Epithelial cell of prostate (primary cell): Measurements from ENCODE around the gene SEMA7A.
"Not testable (repeated sequence)": the region's sequence is repeated elsewhere in the genome, so short reads cannot be mapped to it uniquely, and the experiment has no call there.

Source experiments
- DNase-seq: peaks from one replicate; pipeline ENCODE4 v3.0.0-alpha.2; 2011; ENCODE audit warnings: low read depth, low spot score
- H3K27ac ChIP-seq: fragments of 450-650 bp; 2 replicates; pipeline ENCODE4 v1.5.1; 2017; ENCODE audit warnings: mild to moderate bottlenecking

SEMA7A gene

DNA sequence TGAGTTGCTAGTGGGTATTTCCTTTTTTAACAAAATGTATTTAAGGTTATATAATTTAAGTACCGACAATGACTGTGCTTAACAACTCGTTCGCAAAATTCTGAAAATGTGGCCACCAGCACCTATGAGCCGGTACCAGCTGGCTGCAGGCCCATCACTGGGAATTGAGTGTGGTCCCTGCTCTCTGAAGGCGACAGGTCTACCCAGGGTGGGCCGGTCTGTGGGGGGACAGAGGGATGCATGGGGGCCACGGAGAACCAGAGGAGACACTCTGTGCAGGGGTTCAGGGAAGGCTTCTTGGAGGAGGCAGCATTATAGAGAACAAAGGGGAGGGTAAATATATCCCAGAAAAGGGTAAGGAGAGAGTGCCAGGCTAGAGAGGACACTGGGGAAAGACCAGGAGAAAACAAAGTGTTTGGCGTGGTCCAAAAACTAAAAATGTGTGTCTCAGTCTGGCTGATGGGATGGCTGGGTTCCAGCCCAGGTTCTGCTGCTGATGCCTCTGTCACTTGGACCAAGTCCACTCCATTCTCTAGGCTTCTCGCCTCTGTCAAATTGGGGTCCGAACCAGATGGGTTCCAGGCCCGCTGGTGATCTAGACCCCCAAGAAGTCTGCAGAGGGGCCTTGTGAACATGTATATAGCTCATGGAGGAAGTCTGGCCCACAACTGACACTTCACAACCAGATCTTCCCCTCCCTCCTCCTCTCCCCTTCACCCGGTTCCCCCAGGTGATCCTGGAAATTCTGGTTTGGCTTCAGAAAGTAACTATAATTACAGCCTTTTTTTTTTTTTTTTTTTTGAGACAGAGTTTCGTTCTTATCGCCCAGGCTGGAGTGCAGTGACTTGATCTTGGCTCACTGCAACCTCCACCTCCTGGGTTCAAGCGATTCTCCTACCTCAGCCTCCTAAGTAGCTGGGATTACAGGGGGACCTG, 55.7 kb downstream of the SEMA7A start:
- H3K27ac ChIP-seq, result peak overlapping the region; percentile 12
- no peak for DNase-seq

DNA sequence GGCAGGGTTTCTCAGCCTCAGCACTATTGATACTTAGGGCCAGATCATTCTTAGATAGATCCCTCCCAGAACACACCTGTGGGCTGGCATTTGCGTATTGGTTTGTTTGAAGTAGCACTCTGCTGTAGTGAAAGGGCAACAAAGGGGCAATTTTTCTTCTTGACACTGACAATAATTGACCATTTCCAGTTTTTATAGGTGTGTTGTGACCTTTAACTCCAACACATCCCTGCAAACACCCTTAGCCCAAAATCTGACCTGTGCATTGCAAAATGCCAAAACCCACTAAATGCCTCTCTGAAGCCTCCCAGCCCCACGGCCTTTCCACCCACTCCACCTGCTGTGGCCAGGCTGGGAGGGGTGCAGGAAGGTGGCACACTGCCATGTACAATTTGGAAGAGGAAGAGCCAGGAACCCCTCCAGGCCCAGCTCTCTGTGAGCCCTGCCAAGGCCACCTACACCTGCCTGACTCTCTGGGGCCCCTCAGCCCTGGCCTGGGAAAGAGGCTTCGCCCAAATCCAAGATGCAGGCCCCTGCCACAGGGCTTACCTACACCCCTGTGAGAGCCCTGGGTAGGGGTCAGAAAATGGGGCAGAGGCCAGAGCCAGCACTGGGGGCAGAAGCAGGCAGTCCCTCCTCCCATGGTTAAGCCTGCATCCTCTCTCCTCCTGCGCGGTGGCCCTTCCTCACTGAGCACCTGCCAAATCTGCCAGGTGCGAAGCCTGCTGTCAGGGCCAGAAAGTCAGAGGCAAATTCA, 56.8 kb downstream of the SEMA7A start:
- no peak overlapping the region for H3K27ac ChIP-seq
- no peak for DNase-seq

DNA sequence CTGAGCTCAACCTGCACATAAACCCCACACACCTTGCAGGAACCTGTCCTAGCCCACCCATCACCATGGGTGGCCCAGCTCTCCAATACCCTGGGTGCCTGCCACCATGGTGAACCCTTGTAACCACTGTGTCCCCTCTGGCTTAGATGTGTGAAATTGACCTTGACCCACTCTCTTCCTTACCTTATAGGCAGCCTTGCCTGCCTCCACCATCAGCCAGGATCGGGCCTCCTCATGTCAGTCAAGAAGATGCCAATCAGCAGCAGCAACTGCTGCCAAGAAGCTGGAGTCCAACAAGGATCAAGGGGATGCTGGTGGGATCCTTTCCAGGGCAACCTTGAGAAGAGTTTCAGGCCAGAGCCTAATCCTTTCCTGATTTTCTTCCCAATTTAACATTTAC, 57.5 kb downstream of the SEMA7A start:
- DNase-seq, result no peak
- H3K27ac ChIP-seq, result no peak overlapping the region

- no peak for DNase-seq
- no peak overlapping the region for H3K27ac ChIP-seq
Measured at GRCh38 chr15:74375303-74375693, 58.5 kb downstream of the SEMA7A start.

- H3K27ac ChIP-seq, result no peak overlapping the region
- no peak for DNase-seq
Measured at GRCh38 chr15:74374648-74375302, 59.0 kb downstream of the SEMA7A start.

DNA sequence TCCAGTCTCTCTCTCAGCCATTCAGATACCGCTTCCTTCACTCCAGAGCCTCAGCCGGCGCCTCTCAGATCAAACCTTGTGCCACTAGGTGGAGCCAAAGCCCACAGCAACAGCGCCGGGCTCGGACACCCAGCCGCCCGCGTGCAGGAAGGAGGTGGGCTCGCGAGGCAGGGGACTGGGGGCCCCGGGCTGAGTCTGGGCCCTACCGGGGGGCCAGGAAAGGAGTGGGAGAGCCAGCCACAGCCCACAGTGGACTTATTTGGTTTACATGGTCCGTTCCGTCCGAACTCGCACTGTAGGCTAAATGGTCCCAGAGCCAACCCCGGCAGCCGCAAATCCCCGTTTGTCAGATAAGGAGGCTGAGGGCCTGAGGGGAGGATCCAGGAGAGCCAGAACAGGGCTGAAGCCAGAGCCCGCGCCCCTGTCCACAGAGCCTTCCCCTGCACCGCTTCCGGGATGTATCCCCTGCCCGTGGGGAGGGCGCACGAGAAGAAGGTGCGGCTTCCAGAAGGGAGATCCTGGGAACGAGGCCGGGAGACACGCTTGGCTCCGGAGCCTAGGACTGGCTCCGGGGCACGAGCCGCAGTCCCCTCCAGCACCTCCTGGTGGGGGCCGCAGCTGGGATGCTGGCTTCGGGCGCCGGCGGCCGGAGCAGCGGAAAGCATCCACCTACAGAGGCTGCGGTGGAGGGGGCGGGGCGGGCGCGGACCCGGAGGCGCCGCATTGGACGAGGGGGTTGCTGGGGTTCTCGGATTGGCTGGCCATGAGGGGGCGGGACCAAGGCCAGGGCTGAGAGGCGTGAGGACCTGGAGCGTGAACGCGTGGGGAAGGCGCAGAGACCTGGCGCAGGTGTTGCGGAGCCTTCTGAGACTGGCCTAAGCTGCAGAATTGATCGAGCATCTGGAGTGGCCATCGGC, 59.8 kb downstream of the SEMA7A start:
- H3K27ac ChIP-seq, result no peak overlapping the region
- peak; percentile 68 for DNase-seq

DNA sequence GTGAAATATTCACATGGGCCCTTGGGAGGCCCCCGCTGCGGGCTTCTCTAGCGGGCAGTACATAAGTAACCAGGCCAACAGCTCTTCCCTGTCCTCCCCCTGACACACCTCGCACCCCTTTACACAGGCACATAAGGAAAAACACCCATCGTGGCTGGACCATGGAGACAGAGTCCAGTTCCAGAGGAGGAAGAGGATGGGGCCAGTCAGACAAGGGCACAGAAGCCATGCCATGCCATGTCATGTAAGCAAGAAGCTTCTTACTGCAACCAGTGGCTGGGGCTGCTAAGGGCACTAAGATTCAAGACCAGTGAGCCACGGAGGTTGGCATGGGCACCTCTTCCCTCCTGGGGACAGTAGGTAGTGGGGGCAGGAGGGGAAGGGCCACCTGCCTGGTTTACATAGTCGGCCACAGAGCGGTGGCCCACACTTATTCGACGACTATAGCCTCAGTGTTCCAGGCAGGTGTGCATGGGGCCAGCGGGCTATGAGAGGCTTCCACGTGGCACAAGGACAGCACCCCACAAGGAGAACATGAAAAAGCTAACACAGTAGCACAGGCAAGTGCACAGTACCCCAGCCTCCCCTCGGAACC, 60.6 kb downstream of the SEMA7A start:
- no peak overlapping the region for H3K27ac ChIP-seq
- DNase-seq, result no peak

GRCh38 chr15:74370471-74370870, 63.3 kb downstream of the SEMA7A start:
- H3K27ac ChIP-seq, result no peak overlapping the region
- no peak for DNase-seq

DNA sequence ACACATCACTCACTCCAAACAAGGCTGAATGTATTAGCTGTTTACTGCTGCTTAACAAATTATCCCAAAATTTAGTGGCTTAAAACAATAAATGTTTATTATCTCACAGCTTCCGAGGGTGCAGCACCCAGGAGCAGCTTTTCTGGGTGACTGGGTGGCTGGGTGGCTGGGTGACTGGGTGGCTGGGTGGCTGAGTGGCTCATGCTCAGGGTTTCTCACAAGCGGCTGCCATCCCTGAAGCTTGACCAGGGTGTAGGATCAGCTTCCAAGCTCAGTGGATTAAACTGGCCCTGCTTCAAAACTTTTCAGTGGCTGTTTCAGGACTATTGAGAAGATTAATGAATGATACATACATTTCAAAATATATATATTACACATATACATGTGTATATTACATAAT, 64.0 kb downstream of the SEMA7A start:
- no peak overlapping the region for H3K27ac ChIP-seq
- DNase-seq, result no peak

DNA sequence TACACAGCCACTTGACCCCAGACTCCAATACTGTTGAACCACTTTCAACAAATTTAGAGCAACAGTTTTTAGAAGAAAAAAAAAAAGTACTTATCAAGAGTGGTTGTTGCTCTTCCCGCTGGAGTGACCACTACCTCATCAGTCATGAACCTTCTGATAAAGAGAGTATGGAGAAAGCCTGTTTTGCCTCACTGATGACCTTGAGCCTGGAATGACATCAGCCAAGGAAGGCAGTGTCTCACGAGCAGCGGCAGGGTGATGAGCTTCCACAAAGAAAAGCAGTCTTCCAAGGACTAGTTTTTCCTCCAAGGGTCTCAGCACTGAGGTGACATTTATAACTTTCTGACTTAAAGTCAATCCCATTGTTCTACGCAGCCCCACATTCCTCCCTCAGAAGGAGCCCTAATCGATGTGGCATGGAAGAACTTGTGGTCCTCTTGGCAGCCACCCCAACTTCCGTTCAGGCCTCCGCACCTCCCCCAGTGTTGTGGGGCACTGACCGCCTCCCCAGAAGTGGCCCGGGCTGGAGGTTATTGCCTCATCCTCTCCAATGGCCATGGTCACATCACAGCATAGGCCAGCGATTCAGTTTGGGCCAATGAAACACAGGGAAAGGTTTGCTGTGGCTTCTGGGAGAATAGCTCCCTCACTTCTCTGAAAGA, 64.5 kb downstream of the SEMA7A start:
- no peak overlapping the region for H3K27ac ChIP-seq
- no peak for DNase-seq

DNA sequence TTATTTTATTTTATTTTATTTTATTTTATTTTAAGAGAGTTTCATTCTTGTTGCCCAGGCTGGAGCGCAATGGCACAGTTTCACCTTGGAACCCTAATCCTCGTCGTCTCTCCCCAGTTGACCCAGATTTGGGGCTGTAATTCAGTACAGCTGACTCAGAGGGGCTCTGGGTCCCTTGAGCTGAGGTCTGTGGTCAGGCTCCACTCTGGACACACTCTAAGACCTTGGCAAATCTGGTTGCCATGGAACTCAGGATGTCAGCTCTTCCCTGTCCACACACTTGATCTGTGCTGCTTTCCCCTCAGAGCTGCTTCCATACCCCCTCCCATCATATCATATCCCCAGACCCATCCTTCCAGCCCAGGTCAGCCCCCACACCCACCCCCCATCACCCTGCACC, 65.6 kb downstream of the SEMA7A start:
- no peak overlapping the region for H3K27ac ChIP-seq
- no peak for DNase-seq

DNA sequence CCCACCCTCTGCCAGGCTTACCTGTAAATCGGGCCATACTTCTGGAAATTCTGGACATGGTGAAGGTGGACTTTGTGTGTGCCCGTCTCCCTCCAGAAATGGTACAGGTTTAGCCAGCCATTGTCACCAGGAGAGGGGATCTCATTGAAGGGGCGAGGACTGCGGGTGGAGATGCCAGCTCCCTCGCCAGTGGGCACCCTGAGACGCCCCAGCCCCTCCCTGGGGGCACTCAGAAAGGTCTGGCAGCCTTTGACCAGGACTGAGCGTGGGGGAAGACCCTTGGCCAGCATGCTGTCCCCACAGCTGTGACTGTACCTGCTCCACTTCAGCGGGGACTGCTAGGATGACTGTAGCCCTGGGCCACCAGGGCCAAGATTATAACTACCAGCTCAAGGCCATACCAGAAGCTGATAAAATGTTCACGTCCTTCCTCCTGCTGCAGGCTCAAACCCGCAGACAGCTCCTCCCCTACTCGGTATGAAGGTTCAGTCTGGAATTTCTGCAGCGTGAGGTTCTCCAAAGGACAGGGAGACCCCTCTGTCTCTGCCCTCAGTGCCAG, 66.4 kb downstream of the SEMA7A start, which contains the start of gene CYP11A1:
Gene CYP11A1, minus strand, starts transcription at position 351 of the 559 bp plus-strand sequence. Its CDS starts 61 bp downstream, at position 290.
- DNase-seq, result no peak
- H3K27ac ChIP-seq, result no peak within 1 kb of the TSS

DNA sequence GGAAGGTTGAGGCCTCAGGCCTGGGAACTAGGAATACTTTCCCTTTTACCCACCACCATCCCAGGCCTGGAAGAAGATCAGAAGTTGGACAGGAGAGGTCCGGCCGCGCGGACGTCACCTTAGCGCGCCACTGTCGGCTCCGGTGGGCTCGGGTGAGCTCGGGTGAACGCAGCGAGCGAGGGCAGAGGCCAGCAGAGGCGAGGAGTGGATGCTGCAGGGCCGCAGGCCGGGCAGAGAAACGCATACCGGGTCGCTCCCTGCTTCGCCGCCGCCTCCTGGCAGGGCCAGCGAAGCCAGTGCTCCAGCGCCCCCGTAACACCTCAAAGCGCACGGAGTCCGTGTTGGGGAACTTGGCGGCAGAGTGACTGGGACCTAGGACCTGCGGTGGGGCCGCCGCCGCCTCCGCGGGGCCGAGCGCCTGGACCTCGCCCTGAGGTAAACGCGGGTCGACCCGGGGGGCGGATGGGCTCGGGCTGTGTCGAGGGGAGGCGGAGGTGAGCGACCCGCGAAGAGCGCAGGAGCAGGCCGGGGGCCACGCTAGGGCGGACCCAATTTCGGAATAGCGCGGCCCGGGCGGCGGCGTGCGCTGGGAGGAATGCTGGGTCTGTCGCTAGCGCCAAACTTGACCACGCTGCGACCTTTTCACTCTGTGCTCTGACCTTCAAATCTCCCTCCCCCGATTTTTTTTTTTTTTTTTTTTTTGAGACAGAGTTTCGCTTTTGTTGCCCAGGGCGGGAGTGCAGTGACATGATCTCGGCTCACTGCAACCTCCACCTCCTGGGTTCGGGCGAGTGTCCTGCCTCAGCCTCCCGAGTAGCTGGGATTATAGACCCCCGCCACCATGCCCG, 67.9 kb downstream of the SEMA7A start:
- no peak for DNase-seq
- H3K27ac ChIP-seq, result no peak overlapping the region

DNA sequence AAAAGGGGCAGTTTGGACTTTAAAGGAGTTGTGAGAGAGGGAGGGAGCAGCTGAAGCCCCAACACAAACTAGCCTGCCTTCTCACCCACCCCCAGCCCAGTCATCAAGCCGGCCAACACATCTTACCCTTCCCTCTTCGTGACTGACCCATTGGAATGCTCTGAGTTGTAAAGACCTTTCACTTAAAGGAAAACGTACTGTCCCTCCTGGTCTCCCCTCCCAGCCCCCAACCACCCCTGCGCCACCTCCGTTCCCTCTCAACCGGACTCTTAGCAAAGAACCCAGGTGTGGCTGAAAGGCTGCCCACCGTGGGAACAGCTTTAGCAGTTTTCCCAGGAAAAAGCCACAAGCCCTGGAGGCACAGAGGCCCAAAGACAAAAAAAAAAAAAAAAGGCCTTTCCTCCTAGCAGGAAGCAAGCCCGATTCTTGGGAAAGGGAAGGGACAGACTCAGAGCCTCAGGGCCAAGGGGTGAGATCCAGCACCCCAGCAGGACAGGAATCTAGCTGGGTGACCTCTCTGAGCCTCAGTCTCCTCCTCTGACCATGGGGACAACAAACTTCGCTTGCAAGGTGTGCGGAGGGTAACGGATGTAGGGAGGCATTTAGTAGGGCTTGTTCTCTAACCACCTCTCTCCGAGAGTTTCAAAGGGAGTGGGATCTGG, 68.7 kb downstream of the SEMA7A start:
- no peak overlapping the region for H3K27ac ChIP-seq
- no peak for DNase-seq

DNA sequence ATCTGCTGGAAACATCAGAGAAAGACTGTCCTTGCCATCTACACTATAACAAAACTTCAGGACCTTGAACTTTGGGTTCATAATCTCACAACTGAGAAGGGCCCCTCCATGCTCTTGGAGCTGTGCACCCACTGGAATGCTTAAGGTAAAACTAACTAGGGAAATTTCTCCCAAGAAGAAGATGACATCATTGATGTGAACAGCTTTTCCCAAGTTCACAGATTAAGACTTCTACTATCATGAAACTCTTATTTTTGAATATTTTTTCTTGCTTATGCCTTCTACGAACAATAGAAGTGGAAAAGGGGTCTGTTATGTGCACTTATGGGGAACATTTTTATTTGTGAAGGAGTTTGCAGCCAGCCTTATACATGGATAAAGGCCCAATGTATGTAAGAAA, 71.3 kb downstream of the SEMA7A start:
- H3K27ac ChIP-seq, result no peak overlapping the region
- no peak for DNase-seq

DNA sequence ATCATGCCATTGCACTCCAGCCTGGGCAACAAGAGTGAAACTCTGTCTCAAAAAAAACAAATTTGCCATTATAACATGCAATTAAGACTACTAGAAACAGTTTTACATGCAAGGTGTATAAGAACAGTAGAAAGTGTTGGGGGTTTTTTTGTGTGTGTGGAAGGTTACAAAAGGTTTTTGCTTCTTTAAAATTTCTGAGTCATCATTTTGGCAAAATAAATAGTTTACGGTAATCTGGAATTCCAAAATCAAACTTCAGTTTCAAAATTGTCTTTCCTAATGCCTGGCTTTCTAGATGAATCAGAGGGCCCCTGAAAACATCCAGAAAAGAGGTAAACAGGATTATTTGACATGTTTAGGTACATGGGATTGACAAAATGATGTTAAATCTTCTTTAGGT, 72.9 kb downstream of the SEMA7A start:
- DNase-seq, result not testable (repeated sequence)

GRCh38 chr15:74359376-74359775, 74.4 kb downstream of the SEMA7A start:
- not testable (repeated sequence) for DNase-seq, H3K27ac ChIP-seq

More for the DNA sequence above, 72.9 kb downstream of the SEMA7A start:
- H3K27ac ChIP-seq, result not testable (repeated sequence)
